GM19043 (cell line): ENCODE measurements around the gene MBD4.
A peak's percentile ranks its signal among the peaks of the same experiment; 100 is the strongest.
"Not testable (repeated sequence)": the region's sequence is repeated elsewhere in the genome, so short reads cannot be mapped to it uniquely, and the experiment has no call there.

Experiments
- ATAC-seq: cut with Tn5 transposase; IDR thresholded peaks from one replicate; pipeline ENCODE4 v1.9.1; 2021; ENCODE audit warnings: low read depth; ENCODE audit not compliant: unreplicated experiment

MBD4 gene

GRCh38 chr3:129413687-129414506 lies 25.9 kb downstream of the MBD4 start:
- peak; percentile 94 for ATAC-seq

GRCh38 chr3:129413238-129413637 lies 26.5 kb downstream of the MBD4 start:
- not testable (repeated sequence) for ATAC-seq

- no peak for ATAC-seq
Measured at GRCh38 chr3:129412542-129413198, 27.1 kb downstream of the MBD4 start.

GRCh38 chr3:129410971-129411370 lies 28.8 kb downstream of the MBD4 start:
- ATAC-seq, result no peak

GRCh38 chr3:129409541-129409940 lies 30.2 kb downstream of the MBD4 start:
- no peak for ATAC-seq

GRCh38 chr3:129404610-129405009 lies 35.1 kb downstream of the MBD4 start:
- no peak for ATAC-seq

- no peak for ATAC-seq
Measured at GRCh38 chr3:129404130-129404529, 35.6 kb downstream of the MBD4 start.

GRCh38 chr3:129403450-129403849 lies 36.3 kb downstream of the MBD4 start:
- ATAC-seq, result no peak

GRCh38 chr3:129402616-129403015 lies 37.1 kb downstream of the MBD4 start:
- no peak for ATAC-seq

GRCh38 chr3:129402210-129402609 lies 37.5 kb downstream of the MBD4 start:
- ATAC-seq, result no peak

- ATAC-seq, result peak; percentile 23
Measured at GRCh38 chr3:129399895-129400357, 39.8 kb downstream of the MBD4 start.

GRCh38 chr3:129399145-129399894 lies 40.4 kb downstream of the MBD4 start:
- peak; percentile 74 for ATAC-seq

- no peak for ATAC-seq
Measured at GRCh38 chr3:129398803-129399144, 41.0 kb downstream of the MBD4 start.

GRCh38 chr3:129393760-129394564 lies 45.8 kb downstream of the MBD4 start:
- ATAC-seq, result not testable (repeated sequence)

- ATAC-seq, result no peak
Measured at GRCh38 chr3:129393271-129393670, 46.5 kb downstream of the MBD4 start.

- ATAC-seq, result not testable (repeated sequence)
Measured at GRCh38 chr3:129392106-129392887, 47.5 kb downstream of the MBD4 start.

- not testable (repeated sequence) for ATAC-seq
Measured at GRCh38 chr3:129391583-129391982, 48.2 kb downstream of the MBD4 start.

GRCh38 chr3:129389572-129389937 lies 50.2 kb downstream of the MBD4 start:
- ATAC-seq, result no peak

GRCh38 chr3:129388791-129389571 lies 50.8 kb downstream of the MBD4 start:
- ATAC-seq, result not testable (repeated sequence)
